Adipocyte (in vitro differentiated cells): ENCODE data around the gene PREX1.
A peak's percentile ranks its signal among the peaks of the same experiment; 100 is the strongest.
"Not testable (repeated sequence)": the region's sequence is repeated elsewhere in the genome, so short reads cannot be mapped to it uniquely, and the experiment has no call there.

ENCODE experiments used
- DNase-seq: peaks from one replicate; pipeline ENCODE4 v3.0.0-alpha.2; 2015; ENCODE audit warnings: low read depth
- H3K27me3 ChIP-seq: replicated peaks from 2 replicates; pipeline ENCODE4 v1.7.0; 2013; ENCODE audit warnings: mild to moderate bottlenecking, low read length, moderate library complexity; ENCODE audit not compliant: control insufficient read depth, insufficient read depth
- H3K36me3 ChIP-seq: 2 replicates; pipeline ENCODE4 v1.7.0; 2013; ENCODE audit warnings: low read length, mild to moderate bottlenecking, moderate library complexity; ENCODE audit not compliant: control insufficient read depth, insufficient read depth, severe bottlenecking
- H3K4me1 ChIP-seq: 2 replicates; pipeline ENCODE4 v1.7.0; 2013; ENCODE audit warnings: mild to moderate bottlenecking, low read length, moderate library complexity; ENCODE audit not compliant: control insufficient read depth, insufficient read depth
- H3K4me3 ChIP-seq: 2 replicates; pipeline ENCODE4 v1.7.0; 2013; ENCODE audit warnings: mild to moderate bottlenecking, low read length, moderate library complexity
- H3K9ac ChIP-seq: 2 replicates; pipeline ENCODE4 v1.7.0; 2013; ENCODE audit warnings: mild to moderate bottlenecking, low read length, moderate library complexity
- H3K9me3 ChIP-seq: 2 replicates; pipeline ENCODE4 v1.7.0; 2013; ENCODE audit warnings: mild to moderate bottlenecking, low read length, moderate library complexity; ENCODE audit not compliant: control insufficient read depth

PREX1 gene

DNA sequence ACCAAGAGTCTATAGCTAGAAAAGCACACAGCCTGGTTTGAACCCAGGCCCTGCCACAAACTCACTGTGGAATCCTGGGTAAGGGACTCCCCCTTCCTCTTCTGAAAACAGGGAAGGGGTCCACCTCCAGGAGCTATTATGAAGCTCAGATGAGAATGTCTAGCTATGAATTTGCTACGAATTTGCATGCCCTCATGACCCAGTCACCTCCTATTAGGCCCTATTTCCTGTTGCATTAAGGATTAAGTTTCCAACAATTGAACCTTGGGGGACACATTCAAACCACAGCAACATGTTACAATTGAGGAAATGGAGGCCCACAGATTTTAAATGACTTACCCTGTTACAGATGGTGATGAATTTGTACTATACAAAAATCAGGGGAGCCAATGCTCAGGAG, 46.2 kb downstream of the PREX1 start:
- H3K36me3 ChIP-seq: no peaks in the 10 kb centered on the region
- H3K4me1 ChIP-seq: peaks cover 2% of the 10 kb centered on the region
- no peak overlapping the region for H3K4me3 ChIP-seq
- peaks cover 14% of the 10 kb centered on the region for H3K27me3 ChIP-seq
- peaks cover 7% of the 10 kb centered on the region for H3K9me3 ChIP-seq
- no peak for DNase-seq
- no peak overlapping the region for H3K9ac ChIP-seq

DNA sequence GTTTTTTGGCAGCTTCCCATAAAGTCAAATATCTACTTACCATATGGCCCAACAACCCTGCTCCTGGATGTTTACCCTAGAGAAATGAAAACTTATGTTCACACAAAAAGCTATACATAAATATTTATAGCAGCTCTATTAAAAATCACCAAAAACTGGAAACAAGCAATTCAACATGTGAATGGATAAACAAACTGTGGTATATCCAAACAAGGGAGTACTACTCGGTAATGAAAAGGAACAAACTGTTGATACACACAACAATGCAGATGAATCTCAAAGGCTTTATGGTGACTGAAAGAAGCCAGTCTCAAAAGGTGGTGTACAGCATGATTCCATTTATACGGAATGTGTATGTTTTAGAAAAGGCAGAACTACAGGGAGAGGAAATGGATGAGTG, 48.4 kb downstream of the PREX1 start:
- Histone ChIP-seq H3K36me3 (no peaks in the 10 kb centered on the region), H3K4me1 (peaks cover 4% of the 10 kb centered on the region), H3K9ac (no peak overlapping the region), H3K9me3 (peaks cover 10% of the 10 kb centered on the region), H3K27me3 (peaks cover 12% of the 10 kb centered on the region), H3K4me3 (no peak overlapping the region)
- no peak for DNase-seq

DNA sequence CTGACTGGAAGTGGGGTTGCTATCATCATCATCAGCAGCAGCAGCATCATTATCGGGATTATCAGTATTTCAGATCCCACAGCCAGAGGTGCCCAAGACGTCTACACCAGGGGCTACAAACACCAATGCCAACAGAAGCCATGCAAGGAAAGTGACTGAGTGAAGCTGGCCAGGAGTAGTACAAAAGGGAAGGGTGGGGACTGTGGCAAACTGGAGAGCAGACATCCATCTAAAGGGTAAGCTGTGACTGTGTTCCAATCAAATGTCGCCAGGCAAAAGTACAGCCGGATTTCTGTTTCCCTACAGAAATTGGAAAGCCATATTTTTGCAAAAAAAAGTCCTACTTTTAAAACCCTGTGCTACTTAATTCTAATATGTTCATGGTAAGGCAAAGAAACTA, 50.0 kb downstream of the PREX1 start:
- Histone ChIP-seq H3K4me1 (peaks cover 4% of the 10 kb centered on the region), H3K4me3 (no peak overlapping the region), H3K27me3 (peaks cover 5% of the 10 kb centered on the region), H3K36me3 (no peaks in the 10 kb centered on the region), H3K9ac (no peak overlapping the region), H3K9me3 (peaks cover 10% of the 10 kb centered on the region)
- DNase-seq: no peak

DNA sequence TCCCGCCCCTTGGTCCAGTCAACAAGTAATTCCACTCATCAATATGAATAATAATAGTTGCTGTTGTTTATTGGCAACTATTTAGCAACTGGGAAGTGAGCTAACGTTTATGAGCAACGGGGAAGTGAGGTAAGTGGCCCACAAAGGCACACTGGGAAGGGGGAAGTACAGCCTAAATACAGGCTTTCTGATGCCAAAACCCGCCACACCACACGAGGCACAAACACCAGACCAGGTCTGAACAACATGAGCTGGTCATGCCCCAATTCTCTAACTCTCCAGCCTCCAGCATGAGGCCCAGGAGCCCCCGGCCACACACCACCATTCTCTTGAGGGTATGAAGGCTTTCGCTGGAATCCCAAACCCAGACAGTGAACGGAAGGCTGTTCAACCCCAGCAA, 50.8 kb downstream of the PREX1 start:
- DNase-seq: no peak
- H3K4me3 ChIP-seq: no peak overlapping the region
- peaks cover 5% of the 10 kb centered on the region for H3K27me3 ChIP-seq
- peaks cover 10% of the 10 kb centered on the region for H3K9me3 ChIP-seq
- no peak overlapping the region for H3K9ac ChIP-seq
- peaks cover 4% of the 10 kb centered on the region for H3K4me1 ChIP-seq
- no peaks in the 10 kb centered on the region for H3K36me3 ChIP-seq

DNA sequence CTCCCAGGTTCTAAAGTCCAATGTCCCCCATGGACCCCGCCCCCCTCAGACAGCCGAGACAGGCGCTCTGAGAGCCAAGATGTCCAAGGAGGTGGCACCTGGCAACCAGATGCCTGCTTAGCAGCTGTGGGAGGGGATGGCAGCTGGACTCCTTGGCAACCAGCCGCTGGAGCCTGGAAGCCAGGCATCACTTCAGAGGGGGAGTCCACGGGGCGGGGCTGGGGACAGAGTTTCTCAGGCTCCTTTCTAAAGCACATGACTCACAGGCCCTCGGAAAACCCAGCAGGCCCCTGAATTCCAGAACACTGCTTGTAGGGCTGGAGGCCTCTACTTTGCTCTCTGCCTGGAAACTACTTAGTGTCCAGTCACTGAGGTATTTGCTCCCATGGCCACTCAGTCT, 51.5 kb downstream of the PREX1 start:
- Histone ChIP-seq H3K9me3 (peaks cover 10% of the 10 kb centered on the region), H3K36me3 (no peaks in the 10 kb centered on the region), H3K4me3 (no peak overlapping the region), H3K9ac (no peak overlapping the region), H3K27me3 (peaks cover 5% of the 10 kb centered on the region), H3K4me1 (peaks cover 4% of the 10 kb centered on the region)
- peak; percentile 62 for DNase-seq

DNA sequence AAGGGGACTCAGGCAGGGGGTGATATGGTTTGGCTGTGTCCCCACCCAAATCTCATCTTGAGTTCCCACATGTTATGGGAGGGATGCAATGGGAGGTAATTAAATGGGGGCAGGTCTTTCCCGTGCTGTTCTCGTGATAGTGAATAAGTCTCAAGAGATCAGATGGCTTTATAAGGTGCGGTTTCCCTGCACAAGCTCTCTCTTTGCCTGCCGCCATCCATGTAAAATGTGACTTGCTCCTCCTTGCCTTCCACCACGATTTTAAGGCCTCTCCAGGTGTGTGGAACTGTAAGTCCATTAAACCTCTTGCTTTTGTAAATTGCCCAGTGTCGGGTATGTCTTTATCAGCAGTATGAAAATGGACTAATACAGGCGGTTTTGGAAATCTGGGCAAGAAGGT, 52.3 kb downstream of the PREX1 start:
- not testable (repeated sequence) for H3K9me3 ChIP-seq, H3K36me3 ChIP-seq, H3K4me3 ChIP-seq

DNA sequence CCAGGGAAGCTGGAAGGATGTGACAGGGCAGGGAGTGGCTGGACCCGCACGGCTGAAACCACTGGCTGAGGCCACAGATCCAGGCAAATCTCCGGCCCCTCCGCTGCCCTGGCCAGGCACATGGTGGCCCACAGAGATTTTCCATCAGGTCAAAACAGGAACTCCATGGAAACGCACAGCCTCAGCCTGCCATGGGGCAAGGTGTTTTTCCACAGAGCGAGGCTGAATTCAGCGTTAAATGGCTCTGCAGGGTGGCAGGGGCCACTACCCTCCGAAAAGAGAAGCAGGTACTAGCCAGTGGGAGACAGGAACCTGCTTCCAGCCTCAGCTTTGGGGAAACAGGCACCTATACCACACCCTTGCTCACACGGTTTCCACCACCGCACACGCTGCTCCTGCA, 53.1 kb downstream of the PREX1 start:
- Histone ChIP-seq H3K36me3 (no peaks in the 10 kb centered on the region), H3K4me3 (no peak overlapping the region), H3K9me3 (peaks cover 9% of the 10 kb centered on the region), H3K4me1 (peaks cover 4% of the 10 kb centered on the region), H3K27me3 (peaks cover 7% of the 10 kb centered on the region), H3K9ac (no peak overlapping the region)
- no peak for DNase-seq

More for the DNA sequence above, 52.3 kb downstream of the PREX1 start:
- H3K9ac ChIP-seq, DNase-seq, H3K4me1 ChIP-seq, H3K27me3 ChIP-seq: not testable (repeated sequence)

DNA sequence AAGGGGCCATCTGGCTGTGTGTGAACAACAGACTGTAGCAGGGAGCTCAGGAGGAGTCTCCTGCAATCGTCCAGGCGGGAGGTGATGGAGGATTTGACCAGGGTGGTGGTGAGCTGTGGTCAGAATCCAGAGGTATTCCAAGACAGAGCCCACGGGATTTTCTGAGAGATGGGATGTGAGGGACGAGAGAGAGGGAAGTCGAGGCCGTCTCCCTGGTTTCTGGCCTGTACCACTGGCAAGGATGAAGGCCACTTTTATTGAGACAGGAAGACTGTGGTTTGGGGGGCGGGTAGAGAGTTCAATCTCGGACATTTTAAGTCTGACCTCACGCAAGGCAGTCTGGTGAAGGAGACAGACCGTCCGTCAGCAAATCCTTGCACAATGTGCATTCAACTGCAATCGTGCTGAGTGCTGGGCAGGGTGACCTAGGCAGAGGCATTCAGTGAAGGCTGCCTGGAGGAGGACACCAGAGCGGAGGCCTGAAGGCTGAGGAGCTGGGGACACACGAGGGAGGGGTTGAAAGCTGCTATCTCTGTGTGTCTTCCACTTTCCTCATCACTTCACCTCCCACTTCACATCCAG, 53.9 kb downstream of the PREX1 start:
- Histone ChIP-seq H3K4me3 (no peak overlapping the region), H3K9me3 (peaks cover 3% of the 10 kb centered on the region), H3K27me3 (peaks cover 15% of the 10 kb centered on the region), H3K4me1 (peaks cover 4% of the 10 kb centered on the region), H3K9ac (no peak overlapping the region), H3K36me3 (no peaks in the 10 kb centered on the region)
- no peak for DNase-seq

DNA sequence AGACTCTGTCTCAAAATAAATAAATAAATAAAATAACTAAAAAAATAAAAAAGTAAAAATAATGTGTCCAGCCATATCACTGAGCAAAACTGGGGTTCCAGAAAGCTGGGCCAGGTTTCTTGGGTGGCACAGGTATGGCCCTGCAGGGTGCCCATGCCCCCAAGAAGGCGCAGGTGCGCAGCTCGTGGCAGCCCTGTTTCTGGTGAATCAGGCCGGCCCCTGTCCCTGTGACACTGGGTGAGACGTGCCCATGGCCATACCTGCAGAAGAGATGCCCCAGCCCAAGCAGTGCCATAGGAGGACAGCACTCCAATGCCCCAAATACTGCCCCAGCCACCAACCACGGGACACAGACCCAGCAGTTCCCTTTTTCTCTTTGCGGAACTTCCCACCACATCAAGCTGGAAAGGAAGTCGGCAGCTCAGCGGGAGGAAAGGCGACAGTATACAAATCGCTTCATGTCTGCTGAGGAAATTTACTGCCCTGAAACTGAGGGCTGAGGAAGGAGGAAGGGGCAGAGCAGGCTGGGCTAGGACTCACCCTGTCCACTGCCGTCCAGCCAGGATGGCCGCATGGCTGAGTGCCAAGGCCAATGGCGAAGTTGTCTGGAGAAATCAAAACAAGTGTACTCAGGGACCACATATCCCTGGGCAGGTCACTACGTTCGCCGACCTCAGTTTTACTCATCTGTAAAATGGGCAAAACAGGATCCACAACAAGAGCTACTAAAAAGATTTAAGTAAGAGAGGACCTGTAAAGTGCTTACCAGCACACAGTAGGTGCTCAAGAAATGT, 55.4 kb downstream of the PREX1 start:
- Histone ChIP-seq H3K4me3 (no peak overlapping the region), H3K9ac (no peak overlapping the region), H3K27me3 (peaks cover 29% of the 10 kb centered on the region), H3K36me3 (no peaks in the 10 kb centered on the region), H3K9me3 (peaks cover 3% of the 10 kb centered on the region), H3K4me1 (peaks cover 4% of the 10 kb centered on the region)
- no peak for DNase-seq

DNA sequence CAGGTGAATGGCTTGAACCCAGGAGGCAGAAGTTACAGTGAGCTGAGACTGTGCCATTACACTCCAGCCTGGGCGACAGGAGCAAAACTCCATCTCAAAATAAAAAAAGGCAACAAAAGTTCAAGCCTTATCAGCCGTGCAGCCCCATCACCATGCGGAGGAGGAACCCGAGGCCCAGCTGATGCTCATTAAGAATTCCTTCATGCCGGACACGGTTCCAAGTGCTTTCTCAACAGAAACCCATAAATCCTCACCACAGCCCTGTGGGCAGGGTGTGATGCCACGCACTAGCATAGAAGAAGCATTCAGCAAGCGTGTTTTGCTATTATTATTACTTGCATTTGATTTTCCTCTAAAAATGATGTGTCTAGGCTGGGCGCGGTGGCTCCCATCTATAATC, 56.3 kb downstream of the PREX1 start:
- peaks cover 3% of the 10 kb centered on the region for H3K9me3 ChIP-seq

DNA sequence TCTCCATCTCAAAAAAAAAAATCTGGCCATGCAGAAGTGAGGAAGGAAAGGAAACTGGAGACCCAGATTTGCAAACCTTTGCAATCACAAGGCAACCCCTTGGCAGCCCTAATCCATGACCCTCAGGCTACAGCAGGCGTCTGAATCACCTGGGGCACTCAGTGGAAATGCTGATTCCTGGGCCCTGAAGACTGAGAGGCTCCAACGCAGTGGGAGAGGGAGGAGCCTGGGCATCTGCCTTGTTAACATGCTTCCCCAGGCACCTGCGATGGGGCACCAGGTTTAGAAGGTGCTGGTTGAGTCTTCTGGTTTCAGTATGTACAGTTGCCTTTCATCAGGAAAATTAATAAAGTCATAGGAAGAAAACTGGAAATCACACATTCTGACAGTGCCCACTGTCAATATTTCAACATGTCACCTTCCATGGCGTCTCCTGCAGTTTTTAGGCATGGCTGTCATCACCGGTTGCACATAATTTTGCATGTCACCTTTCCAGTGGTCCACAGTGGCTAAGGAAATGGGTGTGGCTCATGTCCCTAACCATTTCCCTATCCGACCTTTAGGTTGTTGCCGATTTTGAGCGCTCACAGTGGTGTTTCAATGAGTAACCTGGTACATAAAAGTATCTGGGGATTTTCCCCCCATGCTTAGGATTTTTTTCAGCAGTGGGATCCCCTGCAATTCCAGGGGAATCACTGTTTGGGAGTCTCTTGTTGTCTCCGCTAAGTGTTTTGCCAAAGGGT, 56.9 kb downstream of the PREX1 start:
- no peaks in the 10 kb centered on the region for H3K36me3 ChIP-seq
- no peak overlapping the region for H3K9ac ChIP-seq
- peaks cover 33% of the 10 kb centered on the region for H3K27me3 ChIP-seq
- no peak overlapping the region for H3K4me3 ChIP-seq
- peaks cover 3% of the 10 kb centered on the region for H3K9me3 ChIP-seq
- H3K4me1 ChIP-seq: no peaks in the 10 kb centered on the region
- no peak for DNase-seq

More for the DNA sequence above, 56.3 kb downstream of the PREX1 start:
- Histone ChIP-seq H3K9ac (no peak overlapping the region), H3K4me3 (no peak overlapping the region), H3K4me1 (peaks cover 1% of the 10 kb centered on the region), H3K36me3 (no peaks in the 10 kb centered on the region), H3K27me3 (peaks cover 33% of the 10 kb centered on the region)
- DNase-seq: no peak
